ENCODE results near the gene CDK12. TPM values are rescaled to one million over a fixed set of nuclear protein-coding genes. Genes with fewer than 3 reads are reported as not detected.
"Not testable (repeated sequence)": the region's sequence is repeated elsewhere in the genome, so short reads cannot be mapped to it uniquely, and the experiment has no call there.

The CDK12 gene
- polyA plus RNA-seq, 2 of the 4 experiments (the other 2 are of a cell fraction): 36.7 to 42.1 TPM

DNA sequence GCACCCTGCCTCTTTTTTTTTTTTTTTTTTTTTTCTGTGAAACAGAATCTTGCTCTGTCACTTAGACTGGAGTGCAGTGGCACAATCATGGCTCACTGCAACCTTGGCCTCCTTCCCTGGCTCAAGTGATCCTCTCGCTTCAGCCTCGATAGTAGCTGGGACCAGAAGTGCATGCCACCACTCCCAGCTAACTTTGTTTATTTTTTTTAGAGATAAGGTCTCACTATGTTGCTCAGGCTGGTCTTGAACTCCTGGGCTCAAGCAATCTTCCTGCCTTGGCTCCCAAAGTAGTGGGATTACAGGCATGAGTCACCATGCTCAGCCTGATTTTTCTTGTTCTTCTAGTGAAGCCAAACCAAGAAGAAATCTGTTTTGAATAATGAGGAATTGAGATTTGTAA is 25.0 kb downstream of the CDK12 start:
- DNase-seq (ENCODE audit: low read depth in 1 of 2, low spot score in 1 of 2): peak in 1 of 2 experiments; percentile 17
- POLR2A ChIA-PET: interaction anchor here (0.7 to 1.8 kb wide), 3 partner anchors 24 to 105 kb away, joined by 3 to 36 read pairs (median 12); partner anchors contain the start of genes CDK12 and MED1
- H3K27ac ChIP-seq: peak overlapping the region; percentile 78 to 83

DNA sequence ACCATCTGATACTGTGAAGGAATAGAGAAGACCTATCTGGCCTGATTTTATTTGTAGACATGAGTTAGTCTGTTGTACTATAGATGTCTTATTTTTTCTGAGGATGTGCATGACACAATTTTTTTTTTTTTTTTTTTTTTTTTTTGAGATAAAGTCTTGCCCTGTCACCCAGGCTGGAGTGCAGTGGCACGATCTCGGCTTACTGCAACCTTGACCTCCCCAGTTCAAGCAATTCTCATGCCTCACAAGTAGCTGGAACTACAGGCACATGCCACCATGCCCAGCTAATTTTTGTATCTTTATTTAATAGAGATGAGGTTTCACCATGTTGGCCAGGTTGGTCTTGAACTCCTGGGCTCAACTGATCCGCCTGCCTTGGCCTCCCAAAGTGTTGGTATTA is 26.2 kb downstream of the CDK12 start:
- H3K4me2 ChIP-seq; ATAC-seq; FAIRE-seq; H3K9me3 ChIP-seq; DNase-seq (ENCODE audit: low read depth in 1 of 2, low spot score in 1 of 2); H3K4me3 ChIP-seq: not testable (repeated sequence)
- H3K27ac ChIP-seq: peak overlapping the region in 1 of 2 experiments; percentile 28; a peak in 1 of 6 replicates
- H3K4me1 ChIP-seq: peaks cover 34% of the 10 kb centered on the region
- POLR2A ChIA-PET: interaction anchor here (0.7 kb wide), 1 partner anchor 156 kb away, joined by 8 read pairs; no protein-coding TSS in a partner anchor
- CTCF ChIA-PET: interaction anchor here (0.9 to 3.9 kb wide), 5 partner anchors 9 to 60 kb away, joined by 3 to 19 read pairs (median 3); no protein-coding TSS in a partner anchor
- 92% methylated on average over 3 of the region's 3 CpGs for WGBS (ENCODE audit: missing lambda C conversion rate)

More for the DNA sequence above, 25.0 kb downstream of the CDK12 start:
- peak overlapping the region; percentile 53 for H3K4me2 ChIP-seq
- peaks cover 34% of the 10 kb centered on the region for H3K4me1 ChIP-seq
- TF ChIP-seq EHMT2 (IDR thresholded peaks at IDR 0.05; ENCODE audit: low read depth): no peak
- no peak for TF ChIP-seq RNF2 (IDR thresholded peaks at IDR 0.05; ENCODE audit: borderline replicate concordance, low read depth)
- no peak for TF ChIP-seq FOSL2 (IDR thresholded peaks at IDR 0.05)
- TF ChIP-seq FOSL2 (CRISPR knock-in tag; IDR thresholded peaks at IDR 0.05): peak; percentile 62
- CTCF ChIA-PET: interaction anchor here (0.6 to 3.9 kb wide), 6 partner anchors 15 to 216 kb away, joined by 3 to 19 read pairs (median 4); no protein-coding TSS in a partner anchor
- FAIRE-seq (no peak), ATAC-seq (peak in 1 of 2 experiments; percentile 10; a peak in 1 of 6 replicates)
- WGBS (ENCODE audit: missing lambda C conversion rate): 54% methylated on average over 2 of the region's 2 CpGs
- H3K4me3 ChIP-seq: no peak overlapping the region
- H3K9me3 ChIP-seq: no peaks in the 10 kb centered on the region

DNA sequence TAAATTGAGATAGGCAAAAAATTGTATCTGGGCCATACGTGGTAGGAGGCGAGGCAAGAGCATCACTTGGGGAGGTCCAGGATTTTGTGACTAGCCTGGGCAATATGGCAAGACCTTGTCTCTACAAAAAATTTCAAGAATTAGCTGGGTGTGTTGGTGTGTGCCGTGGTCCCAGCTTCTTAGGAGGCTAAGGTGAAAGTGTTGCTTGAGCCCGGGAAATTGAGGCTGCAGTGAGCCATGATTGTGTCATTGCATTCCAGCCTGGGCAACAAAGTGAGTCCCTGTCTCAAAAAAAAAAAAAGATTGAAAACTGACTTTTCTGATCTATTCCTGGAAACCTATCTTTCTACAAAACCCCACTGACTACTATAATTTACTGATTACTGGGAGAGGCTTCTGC is 26.7 kb downstream of the CDK12 start:
- ATAC-seq: no peak
- no peak for FAIRE-seq
- POLR2A ChIA-PET: interaction anchor here (0.7 kb wide), 1 partner anchor 157 kb away, joined by 8 read pairs; no protein-coding TSS in a partner anchor
- WGBS (ENCODE audit: missing lambda C conversion rate): 85% methylated on average over 4 of the region's 4 CpGs
- Histone ChIP-seq H3K4me1 (peaks cover 34% of the 10 kb centered on the region), H3K27ac (peak overlapping the region in 1 of 2 experiments; percentile 28; a peak in 1 of 6 replicates), H3K9me3 (no peaks in the 10 kb centered on the region), H3K4me3 (no peak overlapping the region), H3K4me2 (no peak overlapping the region)
- TF ChIP-seq RAD21 (conservative IDR thresholded peaks at IDR 0.05 in 1 of 2, IDR thresholded peaks at IDR 0.05 in 1 of 2) (no peak), NPAS2 (CRISPR knock-in tag; IDR thresholded peaks at IDR 0.05; ENCODE audit: borderline replicate concordance) (no peak), HEYL (CRISPR knock-in tag; IDR thresholded peaks at IDR 0.05) (no peak), JUNB (IDR thresholded peaks at IDR 0.05) (no peak), ESRRA (IDR thresholded peaks at IDR 0.05; ENCODE audit: borderline replicate concordance, low read length) (no peak), MYC (IDR thresholded peaks at IDR 0.05; ENCODE audit: borderline replicate concordance, low read length) (no peak), ZNF302 (CRISPR knock-in tag; IDR thresholded peaks at IDR 0.05) (no peak), TP53 (CRISPR knock-in tag; IDR thresholded peaks at IDR 0.05) (no peak), POLR2AphosphoS2 (conservative IDR thresholded peaks at IDR 0.05; ENCODE audit: low read length) (no peak), CEBPB (IDR thresholded peaks at IDR 0.05) (no peak), JUN (IDR thresholded peaks at IDR 0.05) (no peak)
- DNase-seq (ENCODE audit: low read depth in 1 of 2, low spot score in 1 of 2): no peak
- CTCF ChIA-PET: interaction anchor here (0.7 to 3.9 kb wide), 7 partner anchors 9 to 135 kb away, joined by 3 to 19 read pairs (median 3); no protein-coding TSS in a partner anchor

DNA sequence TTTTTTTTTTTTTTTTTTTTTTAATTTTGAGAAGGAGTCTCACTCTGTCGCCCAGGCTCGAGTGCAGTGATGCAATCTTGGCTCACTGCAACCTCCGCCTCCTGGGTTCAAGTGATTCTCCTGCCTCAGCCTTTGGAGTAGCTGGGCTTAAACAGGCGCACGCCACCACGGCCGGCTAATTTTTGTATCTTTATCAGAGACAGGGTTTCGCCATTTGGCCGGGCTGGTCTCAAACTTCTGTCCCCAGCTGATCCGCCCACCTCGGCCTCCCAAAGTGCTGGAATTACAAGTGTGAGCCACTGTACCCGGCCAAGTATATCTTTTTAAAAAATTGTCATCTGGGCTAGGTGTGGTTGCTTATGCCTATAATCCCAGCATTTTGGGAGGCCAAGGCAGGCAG is 35.6 kb downstream of the CDK12 start:
- WGBS (ENCODE audit: missing lambda C conversion rate): 90% methylated on average over 12 of the region's 12 CpGs
- not testable (repeated sequence) for ATAC-seq; H3K9me3 ChIP-seq; H3K4me3 ChIP-seq; FAIRE-seq; H3K4me2 ChIP-seq; DNase-seq (ENCODE audit: low read depth in 1 of 2, low spot score in 1 of 2); H3K27ac ChIP-seq; H3K4me1 ChIP-seq
- ChIA-PET CTCF (interaction anchor here (0.6 to 1.5 kb wide), 4 partner anchors 22 to 109 kb away, joined by 3 to 6 read pairs (median 3); no protein-coding TSS in a partner anchor), POLR2A (interaction anchor here (0.9 kb wide), 1 partner anchor 36 kb away, joined by 3 read pairs; the partner anchor contains the start of gene CDK12)

DNA sequence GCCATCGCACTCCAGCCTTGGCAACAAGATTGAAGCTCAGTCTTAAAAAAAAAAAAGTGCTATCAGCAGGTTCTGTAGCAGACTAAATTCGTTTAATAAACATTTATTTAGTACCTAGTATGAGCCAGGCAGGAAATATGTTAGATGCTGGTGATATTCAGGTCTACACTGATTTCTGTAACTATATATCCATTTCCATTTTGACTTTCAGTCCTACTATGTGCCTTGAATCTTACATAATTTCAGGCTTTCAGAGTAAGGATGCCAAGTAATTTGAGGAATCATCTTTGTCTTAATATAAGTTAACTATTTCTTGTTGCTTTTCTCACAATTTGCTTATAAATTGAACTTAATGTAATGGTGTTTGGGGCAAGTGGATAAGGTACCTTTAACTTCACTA is 46.2 kb downstream of the CDK12 start:
- ChIA-PET CTCF (interaction anchor here (0.6 kb wide), 1 partner anchor 61 kb away, joined by 4 read pairs; no protein-coding TSS in a partner anchor), POLR2A (no interaction called here)
- FAIRE-seq (no peak), ATAC-seq (no peak), DNase-seq (ENCODE audit: low read depth in 1 of 2, low spot score in 1 of 2) (no peak)
- H3K4me3 ChIP-seq: no peak overlapping the region
- no peaks in the 10 kb centered on the region for H3K9me3 ChIP-seq
- H3K27ac ChIP-seq: no peak overlapping the region
- H3K4me1 ChIP-seq: no peaks in the 10 kb centered on the region
- no peak overlapping the region for H3K4me2 ChIP-seq
- 85% methylated on average over 2 of the region's 2 CpGs for WGBS (ENCODE audit: missing lambda C conversion rate)
- TF ChIP-seq CBX8 (IDR thresholded peaks at IDR 0.05) (no peak), CBX2 (IDR thresholded peaks at IDR 0.05; ENCODE audit: borderline replicate concordance, low read depth) (no peak), KDM5A (IDR thresholded peaks at IDR 0.05) (no peak), ZC3H11A (IDR thresholded peaks at IDR 0.05) (no peak), SMC3 (IDR thresholded peaks at IDR 0.05) (no peak)
- TF ChIP-seq, protein P1, sequence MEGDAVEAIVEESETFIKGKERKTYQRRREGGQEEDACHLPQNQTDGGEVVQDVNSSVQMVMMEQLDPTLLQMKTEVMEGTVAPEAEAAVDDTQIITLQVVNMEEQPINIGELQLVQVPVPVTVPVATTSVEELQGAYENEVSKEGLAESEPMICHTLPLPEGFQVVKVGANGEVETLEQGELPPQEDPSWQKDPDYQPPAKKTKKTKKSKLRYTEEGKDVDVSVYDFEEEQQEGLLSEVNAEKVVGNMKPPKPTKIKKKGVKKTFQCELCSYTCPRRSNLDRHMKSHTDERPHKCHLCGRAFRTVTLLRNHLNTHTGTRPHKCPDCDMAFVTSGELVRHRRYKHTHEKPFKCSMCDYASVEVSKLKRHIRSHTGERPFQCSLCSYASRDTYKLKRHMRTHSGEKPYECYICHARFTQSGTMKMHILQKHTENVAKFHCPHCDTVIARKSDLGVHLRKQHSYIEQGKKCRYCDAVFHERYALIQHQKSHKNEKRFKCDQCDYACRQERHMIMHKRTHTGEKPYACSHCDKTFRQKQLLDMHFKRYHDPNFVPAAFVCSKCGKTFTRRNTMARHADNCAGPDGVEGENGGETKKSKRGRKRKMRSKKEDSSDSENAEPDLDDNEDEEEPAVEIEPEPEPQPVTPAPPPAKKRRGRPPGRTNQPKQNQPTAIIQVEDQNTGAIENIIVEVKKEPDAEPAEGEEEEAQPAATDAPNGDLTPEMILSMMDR (IDR thresholded peaks at IDR 0.05): no peak
- TF ChIP-seq, protein P2, sequence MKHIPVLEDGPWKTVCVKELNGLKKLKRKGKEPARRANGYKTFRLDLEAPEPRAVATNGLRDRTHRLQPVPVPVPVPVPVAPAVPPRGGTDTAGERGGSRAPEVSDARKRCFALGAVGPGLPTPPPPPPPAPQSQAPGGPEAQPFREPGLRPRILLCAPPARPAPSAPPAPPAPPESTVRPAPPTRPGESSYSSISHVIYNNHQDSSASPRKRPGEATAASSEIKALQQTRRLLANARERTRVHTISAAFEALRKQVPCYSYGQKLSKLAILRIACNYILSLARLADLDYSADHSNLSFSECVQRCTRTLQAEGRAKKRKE (CRISPR knock-in tag; IDR thresholded peaks at IDR 0.05; ENCODE audit: low read depth): no peak
- TF ChIP-seq, protein P3, sequence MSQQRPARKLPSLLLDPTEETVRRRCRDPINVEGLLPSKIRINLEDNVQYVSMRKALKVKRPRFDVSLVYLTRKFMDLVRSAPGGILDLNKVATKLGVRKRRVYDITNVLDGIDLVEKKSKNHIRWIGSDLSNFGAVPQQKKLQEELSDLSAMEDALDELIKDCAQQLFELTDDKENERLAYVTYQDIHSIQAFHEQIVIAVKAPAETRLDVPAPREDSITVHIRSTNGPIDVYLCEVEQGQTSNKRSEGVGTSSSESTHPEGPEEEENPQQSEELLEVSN (IDR thresholded peaks at IDR 0.05; ENCODE audit: borderline replicate concordance, low read depth): no peak
